GM18858 (cell line): ENCODE data around the gene FURIN.
"Not testable (repeated sequence)": the region's sequence is repeated elsewhere in the genome, so short reads cannot be mapped to it uniquely, and the experiment has no call there.

Experiments used
- ATAC-seq: cut with Tn5 transposase; IDR thresholded peaks from one replicate; pipeline ENCODE4 v1.9.1; 2021; ENCODE audit not compliant: unreplicated experiment

Gene FURIN

DNA sequence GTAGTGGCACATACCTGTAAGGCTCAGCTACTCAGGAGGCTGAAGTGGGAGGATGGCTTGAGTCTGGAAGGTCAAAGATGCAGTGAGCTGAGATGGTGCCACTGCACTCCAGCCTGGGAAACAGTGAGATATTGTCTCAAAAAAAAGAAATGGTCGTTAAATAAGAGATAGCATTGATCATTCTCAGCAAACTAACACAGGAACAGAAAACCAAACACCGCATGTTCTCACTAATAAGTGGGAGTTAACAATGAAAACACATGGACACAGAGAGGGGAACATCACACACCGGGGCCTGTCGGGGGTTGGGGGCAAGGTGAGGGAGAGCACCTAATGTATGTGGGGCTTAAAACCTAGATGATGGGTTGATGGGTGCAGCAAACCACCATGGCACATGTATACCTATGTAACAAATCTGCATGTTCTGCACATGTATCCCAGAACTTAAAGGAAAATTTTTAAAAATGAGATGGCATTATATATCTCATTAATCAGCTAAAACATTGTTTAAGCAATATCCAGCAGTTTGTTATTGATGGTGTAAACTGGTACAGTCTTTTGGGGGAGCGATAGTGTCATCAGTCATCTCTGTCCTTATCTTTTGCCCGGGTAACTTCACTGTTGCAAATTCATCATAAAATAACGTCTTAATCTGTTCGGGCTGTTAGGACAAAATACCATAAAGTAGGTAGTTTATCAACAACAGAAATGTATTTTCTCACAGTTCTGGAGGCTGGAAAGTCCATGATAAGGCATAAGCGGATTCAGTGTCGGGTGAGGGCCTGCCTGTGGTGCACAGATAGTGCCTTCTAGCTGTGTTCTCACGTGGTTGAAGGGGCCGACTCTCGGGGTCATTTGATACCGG is 33.0 kb downstream of the FURIN start:
- no peak for ATAC-seq

DNA sequence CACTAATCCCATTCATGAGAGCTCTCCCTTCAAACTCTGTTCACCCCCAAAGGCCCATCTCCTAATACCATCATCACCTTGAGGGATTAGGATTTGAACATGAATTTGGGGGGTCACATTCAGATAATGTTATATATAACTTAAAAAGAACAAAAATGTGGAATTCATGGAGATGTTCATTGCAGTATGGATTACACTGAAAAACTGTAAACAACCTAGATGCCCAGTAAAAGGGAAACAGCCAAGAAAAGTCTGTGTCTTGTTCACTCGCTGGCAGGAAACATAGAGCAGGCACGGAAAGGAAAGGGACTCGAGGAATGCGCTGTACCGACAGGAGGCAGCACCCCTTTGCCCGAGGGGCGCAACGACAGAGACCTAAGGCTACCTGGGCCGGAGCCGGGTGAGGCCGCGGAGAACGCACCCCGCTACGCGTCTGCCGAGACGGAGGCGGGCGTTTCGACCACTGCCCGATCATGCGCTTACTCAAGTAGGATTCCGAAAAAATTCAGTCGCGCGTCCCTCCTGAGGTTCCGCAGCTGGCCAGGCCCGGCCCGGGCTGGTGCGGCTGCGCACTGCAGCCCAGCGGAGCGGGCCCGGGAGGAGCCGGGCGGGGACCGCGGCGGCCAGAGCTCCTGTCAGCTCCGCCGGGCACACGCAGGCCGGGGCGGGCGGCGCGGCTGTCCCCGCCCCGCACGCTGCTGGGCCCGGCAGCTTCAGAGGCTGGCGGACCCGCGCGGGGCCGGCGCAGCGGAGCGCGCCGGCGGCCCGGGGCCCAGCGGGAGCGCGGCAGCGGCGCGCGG is 33.9 kb downstream of the FURIN start:
- ATAC-seq: peak; percentile 55

DNA sequence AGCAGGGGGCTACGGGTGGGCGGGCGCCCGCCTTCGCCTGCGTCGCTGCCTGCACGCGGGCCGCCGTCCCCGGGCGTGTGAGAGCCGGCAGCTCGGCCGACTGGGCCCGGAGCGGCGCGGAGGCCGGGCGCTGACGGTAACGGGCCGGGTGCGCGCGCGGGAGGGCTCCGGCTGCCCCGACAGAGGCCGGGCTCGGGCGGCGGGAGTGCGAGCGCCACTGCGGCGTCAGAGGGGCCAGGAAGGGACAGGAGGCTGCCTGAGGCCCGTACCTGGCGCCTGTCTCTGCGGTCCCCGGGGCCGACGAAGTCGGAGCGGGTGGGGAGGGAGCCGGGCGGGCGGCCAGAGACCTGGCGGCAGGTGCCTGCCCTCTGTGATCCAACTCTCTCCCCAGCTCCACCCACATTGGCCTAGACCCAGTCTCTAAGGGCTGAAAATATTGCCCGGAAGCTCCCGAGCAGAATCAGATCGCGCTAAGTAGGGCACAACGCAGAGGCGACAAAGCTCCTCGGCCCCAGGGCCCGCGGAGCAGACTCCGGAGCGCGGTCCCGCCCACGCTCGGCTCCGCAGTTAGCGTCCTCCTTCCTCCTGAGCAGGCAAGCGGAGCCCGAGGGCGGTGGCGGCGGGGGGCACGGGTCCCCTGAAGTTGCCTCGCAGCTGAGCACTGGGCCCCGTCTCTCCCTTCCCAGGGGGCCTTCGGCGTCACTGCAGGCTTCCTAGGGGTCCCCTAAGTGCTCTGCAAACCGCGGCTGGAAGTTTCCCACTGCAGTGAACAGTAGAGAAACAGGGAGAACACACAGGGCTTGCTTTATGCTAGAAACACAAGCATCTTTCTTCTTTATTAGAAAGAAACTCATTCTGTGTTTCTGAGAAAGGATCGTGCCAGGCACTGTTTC is 34.7 kb downstream of the FURIN start, which contains the start of gene MAN2A2:
Gene MAN2A2, plus strand, starts transcription at position 463 of the 893 bp plus-strand sequence. CDS start 906 bp downstream, outside the sequence.
- peak; percentile 40 for ATAC-seq

DNA sequence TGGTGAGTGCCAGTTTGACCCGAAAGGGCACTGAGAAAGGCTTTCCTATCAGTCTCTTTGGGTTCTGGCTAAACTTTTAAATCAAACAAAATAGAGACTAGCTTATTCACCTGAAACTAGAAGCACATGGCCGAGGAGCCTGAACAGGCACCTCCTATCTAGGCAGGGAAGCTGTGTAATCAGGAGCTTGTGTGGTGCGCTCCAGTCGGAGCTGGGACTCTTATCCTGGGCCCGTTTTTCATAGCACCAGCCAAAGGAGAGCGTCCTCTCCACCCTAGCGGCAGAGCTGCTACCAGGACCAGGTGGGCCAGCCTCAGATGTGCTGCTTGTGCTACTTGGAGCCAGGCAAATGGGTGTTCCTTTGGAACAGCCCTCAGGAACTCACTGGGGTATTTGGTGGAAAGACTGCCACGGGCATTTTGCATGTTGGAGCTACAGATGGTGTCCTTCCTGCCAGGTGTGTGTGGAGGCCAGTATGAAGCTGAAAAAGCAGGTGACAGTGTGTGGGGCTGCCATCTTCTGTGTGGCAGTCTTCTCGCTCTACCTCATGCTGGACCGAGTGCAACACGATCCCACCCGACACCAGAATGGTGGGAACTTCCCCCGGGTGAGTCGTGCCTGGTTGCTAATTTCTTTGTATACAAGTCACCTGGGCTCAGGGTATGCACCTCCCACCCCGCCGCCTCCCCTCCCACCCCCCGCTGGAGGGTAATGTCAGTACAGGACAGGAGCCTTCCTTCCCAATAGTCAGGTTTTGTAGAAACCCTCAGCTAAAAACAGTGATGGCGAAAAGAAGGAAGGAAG is 35.5 kb downstream of the FURIN start:
- ATAC-seq: no peak

DNA sequence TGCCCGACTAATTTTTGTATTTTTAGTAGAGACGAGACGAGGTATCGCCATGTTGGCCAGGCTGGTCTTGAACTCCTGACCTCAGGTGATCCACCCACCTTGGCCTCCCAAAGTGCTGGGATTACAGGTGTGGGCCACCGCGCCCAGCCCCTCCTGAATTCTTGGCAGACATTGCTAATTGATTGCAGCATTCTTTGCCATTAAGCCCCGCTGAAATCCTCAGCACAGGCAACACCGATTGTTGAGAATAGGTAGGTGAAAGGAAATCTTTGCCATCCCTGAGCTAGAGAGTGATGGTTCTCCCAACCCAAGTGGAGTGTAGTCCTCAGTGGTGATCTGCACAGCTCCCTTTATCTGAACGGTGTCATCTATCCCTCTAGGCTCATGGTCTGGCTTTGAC is 36.4 kb downstream of the FURIN start:
- ATAC-seq: no peak

DNA sequence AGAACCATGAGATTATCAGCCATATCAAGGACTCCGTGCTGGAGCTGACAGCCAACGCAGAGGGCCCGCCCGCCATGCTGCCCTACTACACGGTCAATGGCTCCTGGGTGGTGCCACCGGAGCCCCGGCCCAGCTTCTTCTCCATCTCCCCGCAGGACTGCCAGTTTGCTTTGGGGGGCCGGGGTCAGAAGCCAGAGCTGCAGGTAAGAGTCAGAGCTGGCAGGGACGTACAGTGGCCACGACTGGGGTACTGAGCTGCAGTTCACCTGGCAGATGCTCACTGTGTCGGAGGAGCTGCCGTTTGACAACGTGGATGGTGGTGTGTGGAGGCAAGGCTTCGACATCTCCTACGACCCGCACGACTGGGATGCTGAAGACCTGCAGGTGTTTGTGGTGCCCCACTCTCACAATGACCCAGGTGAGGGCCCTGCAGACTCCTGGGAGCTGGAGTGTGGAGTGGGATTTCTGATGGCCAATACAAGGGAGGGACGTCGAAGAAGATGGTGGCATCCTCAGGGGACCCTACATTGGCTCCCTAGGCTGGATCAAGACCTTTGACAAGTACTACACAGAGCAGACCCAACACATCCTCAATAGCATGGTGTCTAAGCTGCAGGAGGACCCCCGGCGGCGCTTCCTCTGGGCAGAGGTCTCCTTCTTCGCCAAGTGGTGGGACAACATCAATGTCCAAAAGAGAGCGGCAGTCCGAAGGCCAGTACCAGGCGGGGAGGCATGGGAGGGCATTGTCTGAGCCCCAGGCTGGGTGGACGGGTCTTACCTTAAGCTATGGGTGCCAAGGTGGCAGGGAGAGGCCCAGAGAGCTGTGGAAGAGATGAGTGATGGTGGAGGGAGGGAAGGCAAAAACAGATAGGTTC is 37.2 kb downstream of the FURIN start:
- ATAC-seq: no peak

DNA sequence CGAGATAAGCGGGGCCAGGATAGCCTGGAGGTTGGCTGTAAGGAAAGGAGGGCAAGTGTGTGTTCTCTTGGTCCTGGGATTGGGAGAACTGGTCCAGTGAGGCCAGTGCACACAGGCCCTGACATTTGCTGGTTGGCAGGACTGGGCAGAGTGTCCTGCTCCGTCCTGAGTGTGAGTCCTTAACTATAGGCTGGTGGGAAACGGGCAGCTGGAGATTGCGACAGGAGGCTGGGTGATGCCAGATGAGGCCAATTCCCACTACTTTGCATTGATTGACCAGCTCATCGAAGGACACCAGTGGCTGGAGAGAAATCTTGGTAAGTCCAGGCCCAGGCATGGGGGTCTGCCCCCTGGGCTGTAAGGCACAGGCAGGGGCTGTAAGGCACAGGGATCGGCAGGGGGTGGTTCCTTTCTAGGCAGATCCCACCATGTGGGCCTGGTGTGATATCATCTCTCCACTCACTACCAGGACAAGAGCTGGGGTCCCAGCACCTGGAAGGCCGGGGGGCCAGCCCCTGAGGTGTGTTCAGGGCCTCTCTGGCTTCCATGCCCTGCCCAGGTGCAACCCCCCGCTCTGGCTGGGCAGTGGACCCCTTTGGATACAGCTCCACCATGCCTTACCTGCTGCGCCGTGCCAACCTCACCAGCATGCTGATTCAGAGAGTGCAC is 37.9 kb downstream of the FURIN start:
- ATAC-seq: no peak

DNA sequence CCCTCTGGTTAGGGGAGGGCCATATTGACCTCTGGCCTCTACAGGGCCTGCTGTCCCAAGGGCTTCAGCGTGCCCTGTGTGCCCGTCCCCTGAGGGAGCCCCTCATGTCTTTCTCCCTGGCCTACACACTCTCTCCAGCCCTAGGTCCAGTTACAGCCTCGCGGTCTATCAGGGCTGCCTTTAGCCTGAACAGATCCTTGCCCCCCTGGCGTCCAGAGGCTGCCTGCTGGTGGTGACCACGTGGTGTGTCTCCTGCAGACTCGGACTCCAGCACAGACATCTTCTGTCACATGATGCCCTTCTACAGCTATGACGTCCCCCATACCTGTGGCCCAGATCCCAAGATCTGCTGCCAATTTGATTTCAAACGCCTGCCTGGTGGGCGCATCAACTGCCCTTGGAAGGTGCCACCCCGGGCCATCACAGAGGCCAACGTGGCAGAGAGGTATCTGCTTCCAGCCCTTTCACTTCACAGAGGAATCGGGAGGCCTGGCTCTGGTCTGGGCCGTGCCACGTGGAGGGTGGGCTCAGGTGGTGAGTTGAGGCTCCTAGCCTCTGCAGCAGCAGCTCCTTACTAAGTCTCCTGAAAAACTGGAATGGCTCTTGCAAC is 38.8 kb downstream of the FURIN start:
- ATAC-seq: no peak

DNA sequence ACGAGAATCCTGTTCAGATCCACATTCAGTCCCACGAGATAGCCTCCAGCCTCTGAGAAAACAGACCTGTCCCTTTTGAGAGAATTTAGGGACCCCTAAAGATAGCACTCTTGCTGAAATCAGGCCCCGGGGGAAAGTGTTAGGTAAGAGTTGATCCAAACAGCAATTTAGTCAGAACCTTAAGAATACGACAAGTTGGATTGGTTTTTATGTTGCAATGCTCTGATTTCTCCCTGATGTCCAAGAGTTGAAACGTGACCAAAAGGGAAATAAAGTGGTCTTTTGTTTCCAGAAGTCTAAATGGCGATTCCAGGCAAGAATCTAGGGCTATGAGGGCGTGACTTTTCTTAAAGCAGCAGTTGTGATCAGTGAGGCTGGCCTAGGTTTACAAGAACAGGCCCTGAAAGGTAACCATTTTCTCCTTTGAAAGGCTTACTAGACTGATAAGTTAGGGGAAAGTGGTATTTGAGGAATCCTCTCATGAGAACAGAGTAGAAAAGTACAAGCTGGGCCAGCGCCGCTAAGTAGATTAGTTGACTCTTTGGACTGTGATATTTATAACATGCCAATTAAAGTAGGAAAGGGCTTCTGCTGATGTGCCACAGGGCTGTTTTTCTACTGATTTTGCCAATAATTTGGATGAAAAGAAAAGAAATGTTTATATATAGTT is 39.6 kb downstream of the FURIN start:
- no peak for ATAC-seq

DNA sequence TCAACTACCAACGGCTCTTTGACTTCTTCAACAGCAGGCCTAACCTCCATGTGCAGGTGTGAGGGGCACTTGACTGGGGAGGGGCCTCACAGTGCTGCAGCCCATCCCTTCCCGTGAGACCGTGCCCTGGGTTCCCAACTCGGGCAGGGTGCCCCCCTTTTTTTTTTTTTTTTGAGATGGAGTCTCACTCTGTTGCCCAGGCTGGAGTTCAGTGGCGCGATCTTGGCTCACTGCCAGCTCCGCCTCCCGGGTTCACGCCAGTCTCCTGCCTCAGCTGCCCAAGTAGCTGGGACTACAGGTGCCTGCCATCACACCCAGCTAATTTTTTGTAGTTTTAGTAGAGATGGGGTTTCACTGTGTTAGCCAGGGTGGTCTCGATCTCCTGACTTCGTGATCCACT is 41.1 kb downstream of the FURIN start:
- not testable (repeated sequence) for ATAC-seq

DNA sequence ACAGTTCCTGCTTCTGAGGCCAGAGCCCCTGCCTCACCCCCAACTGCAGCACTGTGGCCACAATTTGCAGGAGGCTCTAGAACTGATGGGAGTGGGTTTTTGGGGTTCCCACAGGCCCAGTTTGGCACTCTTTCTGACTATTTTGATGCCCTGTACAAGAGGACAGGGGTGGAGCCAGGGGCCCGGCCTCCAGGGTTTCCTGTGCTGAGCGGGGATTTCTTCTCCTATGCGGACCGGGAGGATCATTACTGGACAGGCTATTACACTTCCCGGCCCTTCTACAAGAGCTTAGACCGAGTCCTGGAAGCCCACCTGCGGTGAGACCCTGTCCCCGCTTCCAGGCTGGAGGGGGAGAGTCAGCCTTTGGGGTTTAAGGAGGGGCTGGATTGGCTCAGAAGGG is 41.6 kb downstream of the FURIN start:
- no peak for ATAC-seq

DNA sequence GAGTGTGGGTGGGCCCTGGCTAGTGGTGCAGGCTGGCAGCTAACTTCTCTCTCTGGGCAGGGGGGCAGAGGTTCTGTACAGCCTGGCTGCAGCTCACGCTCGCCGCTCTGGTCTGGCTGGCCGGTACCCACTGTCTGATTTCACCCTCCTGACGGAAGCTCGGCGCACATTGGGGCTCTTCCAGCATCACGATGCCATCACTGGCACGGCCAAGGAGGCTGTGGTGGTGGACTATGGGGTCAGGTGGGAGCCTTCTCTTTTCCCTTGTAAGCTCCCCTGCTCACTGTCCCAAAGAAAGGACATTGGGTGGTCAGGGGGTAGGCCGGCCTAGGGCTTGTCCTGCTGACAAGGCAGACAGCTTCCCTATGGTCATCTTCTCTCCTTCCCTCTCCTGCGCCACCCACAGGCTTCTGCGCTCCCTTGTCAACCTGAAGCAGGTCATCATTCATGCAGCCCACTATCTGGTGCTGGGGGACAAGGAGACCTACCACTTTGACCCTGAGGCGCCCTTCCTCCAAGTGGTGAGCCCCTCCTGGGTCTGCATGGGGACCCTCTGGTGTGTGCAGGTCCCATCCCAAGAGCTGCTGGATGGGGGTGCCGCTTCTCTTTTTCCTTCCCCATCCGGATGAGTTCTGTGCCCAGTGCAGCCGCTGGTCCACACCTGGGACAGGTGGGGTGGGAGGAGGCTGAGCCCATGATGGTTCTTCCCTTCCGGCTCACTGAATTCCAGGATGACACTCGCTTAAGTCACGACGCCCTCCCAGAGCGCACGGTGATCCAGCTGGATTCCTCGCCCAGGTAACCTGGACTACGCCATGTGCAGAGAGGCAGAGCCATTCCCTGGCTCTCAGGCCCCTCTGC is 42.3 kb downstream of the FURIN start:
- no peak for ATAC-seq

DNA sequence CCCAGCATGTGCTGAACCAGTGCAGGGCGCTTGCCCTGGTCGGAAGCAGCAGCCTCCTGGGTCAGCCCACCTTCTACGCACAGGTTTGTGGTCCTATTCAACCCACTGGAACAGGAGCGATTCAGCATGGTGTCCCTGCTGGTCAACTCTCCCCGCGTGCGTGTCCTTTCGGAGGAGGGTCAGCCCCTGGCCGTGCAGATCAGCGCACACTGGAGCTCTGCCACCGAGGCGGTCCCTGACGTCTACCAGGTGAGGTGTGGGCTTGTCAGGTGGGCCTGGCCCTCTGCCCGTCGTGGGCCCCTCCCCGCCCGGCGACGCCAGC is 42.9 kb downstream of the FURIN start:
- ATAC-seq: no peak

DNA sequence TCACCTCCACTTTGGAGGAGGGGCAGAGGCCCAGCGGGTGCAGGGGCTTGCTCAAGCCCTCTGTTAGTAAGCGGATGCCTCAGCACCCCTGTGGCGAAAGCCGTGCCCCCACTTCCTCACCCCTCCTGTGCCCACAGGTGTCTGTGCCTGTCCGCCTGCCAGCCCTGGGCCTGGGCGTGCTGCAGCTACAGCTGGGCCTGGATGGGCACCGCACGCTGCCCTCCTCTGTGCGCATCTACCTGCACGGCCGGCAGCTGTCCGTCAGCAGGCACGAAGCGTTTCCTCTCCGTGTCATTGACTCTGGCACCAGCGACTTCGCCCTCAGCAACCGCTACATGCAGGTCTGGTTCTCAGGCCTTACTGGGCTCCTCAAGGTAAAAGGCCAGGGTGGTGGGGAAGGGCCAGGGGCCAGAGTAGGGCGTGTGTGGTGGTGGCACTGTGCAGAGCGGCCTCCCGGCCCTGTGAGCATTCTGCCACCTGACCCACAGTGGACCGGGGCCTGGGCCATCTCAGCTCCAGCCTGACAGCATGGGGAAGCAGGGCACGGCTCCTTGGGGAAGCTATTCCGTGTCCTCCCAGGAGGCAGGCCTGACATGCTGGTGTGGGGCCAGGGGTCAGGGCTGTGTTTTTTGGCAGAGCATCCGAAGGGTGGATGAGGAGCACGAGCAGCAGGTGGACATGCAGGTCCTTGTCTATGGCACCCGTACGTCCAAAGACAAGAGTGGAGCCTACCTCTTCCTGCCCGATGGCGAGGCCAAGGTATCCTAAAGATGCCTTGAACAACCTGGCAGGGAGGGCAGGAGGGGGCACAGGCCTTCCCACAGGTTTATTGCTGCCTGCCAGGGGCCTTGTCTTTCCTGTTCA is 43.8 kb downstream of the FURIN start:
- no peak for ATAC-seq

DNA sequence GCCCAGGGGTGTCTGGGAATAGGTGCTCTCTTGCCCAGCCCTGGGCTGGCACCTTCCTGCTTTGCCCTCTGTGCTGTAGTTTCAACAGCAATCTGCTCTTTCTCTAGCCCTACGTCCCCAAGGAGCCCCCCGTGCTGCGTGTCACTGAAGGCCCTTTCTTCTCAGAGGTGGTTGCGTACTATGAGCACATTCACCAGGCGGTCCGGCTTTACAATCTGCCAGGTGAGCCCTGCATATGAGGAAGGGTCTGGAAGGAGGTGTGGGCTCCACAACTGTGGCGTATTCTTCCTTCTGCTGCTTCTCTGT is 44.3 kb downstream of the FURIN start:
- no peak for ATAC-seq

DNA sequence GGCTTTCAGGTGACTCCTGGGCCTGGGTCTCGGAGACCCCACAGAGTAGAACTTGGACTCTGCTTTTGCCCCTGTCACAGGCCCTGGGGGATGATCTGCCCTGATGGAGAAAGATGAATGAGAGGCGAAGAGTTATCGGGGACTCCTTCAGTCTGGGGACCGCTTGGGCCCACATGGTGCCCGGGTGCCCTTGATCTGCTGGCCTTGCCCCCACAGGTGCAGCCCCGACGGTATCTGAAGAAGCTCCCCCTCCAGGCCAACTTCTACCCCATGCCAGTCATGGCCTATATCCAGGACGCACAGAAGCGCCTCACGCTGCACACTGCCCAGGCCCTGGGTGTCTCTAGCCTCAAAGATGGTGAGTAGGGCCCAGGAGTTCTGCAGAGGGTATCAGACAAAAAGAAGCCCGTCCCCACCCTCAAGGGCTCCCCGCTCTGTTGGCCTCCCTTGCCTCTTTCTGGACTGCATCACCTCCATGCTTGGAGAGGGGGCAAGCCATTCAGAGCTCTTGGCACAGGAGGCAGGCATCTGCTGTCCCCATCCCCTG is 45.1 kb downstream of the FURIN start:
- ATAC-seq: no peak
